ENCODE measurements around the gene RAD18. TPM values are rescaled to one million over a fixed set of nuclear protein-coding genes. Genes with fewer than 3 reads are reported as not detected.

The RAD18 gene
- polyA plus RNA-seq, 1 experiment, result 10.7 TPM

- POLR2A ChIA-PET, result no interaction called here
- no peak for DNase-seq (ENCODE audit: low read depth, low spot score)
- CTCF ChIA-PET, result interaction anchor here (0.6 to 2.0 kb wide), 8 partner anchors 13 to 186 kb away, joined by 3 to 10 read pairs (median 3); partner anchors contain the start of gene OXTR
- Histone ChIP-seq H3K27me3 (ENCODE audit: control insufficient read depth, insufficient read depth, low read length) (no peaks in the 10 kb centered on the region), H3K27ac (ENCODE audit: low read depth, low read length) (no peak overlapping the region), H3K9me3 (ENCODE audit: control insufficient read depth, insufficient read depth, low read length) (no peaks in the 10 kb centered on the region), H3K4me3 (ENCODE audit: low read depth, low read length) (no peak overlapping the region)
- TF ChIP-seq CTCF (IDR thresholded peaks at IDR 0.05; ENCODE audit: low read depth, low read length), result peak; percentile 35; the same call in 1 of the 2 replicates
Measured at GRCh38 chr3:8954938-8955763, 8.1 kb downstream of the RAD18 start.

- POLR2A ChIA-PET, result no interaction called here
- no peak for TF ChIP-seq CTCF (IDR thresholded peaks at IDR 0.05; ENCODE audit: low read depth, low read length)
- CTCF ChIA-PET, result interaction anchor here (2.0 kb wide), 1 partner anchor 184 kb away, joined by 10 read pairs; the partner anchor contains the start of gene OXTR
- no peak overlapping the region for H3K27ac ChIP-seq (ENCODE audit: low read depth, low read length)
- no peak overlapping the region for H3K4me3 ChIP-seq (ENCODE audit: low read depth, low read length)
- H3K27me3 ChIP-seq (ENCODE audit: control insufficient read depth, insufficient read depth, low read length), result no peaks in the 10 kb centered on the region
- DNase-seq (ENCODE audit: low read depth, low spot score), result no peak
- no peaks in the 10 kb centered on the region for H3K9me3 ChIP-seq (ENCODE audit: control insufficient read depth, insufficient read depth, low read length)
Measured at GRCh38 chr3:8953313-8953712, 10.0 kb downstream of the RAD18 start.

GRCh38 chr3:8952130-8952529 lies 11.1 kb downstream of the RAD18 start:
- no peak for TF ChIP-seq CTCF (IDR thresholded peaks at IDR 0.05; ENCODE audit: low read depth, low read length)
- ChIA-PET CTCF (interaction anchor here (0.6 to 1.5 kb wide), 2 partner anchors 16 to 183 kb away, joined by 3 to 12 read pairs; partner anchors contain the start of gene OXTR), POLR2A (no interaction called here)
- Histone ChIP-seq H3K27me3 (ENCODE audit: control insufficient read depth, insufficient read depth, low read length) (no peaks in the 10 kb centered on the region), H3K27ac (ENCODE audit: low read depth, low read length) (no peak overlapping the region), H3K4me3 (ENCODE audit: low read depth, low read length) (no peak overlapping the region), H3K9me3 (ENCODE audit: control insufficient read depth, insufficient read depth, low read length) (no peaks in the 10 kb centered on the region)
- DNase-seq (ENCODE audit: low read depth, low spot score), result no peak

GRCh38 chr3:8945890-8946600 lies 17.2 kb downstream of the RAD18 start:
- CTCF ChIA-PET, result interaction anchor here (1.0 to 5.0 kb wide), 4 partner anchors 8 to 356 kb away, joined by 3 to 38 read pairs (median 6); partner anchors contain the start of gene OXTR

More at GRCh38 chr3:8945890-8946600, 17.2 kb downstream of the RAD18 start:
- no peak for TF ChIP-seq CTCF (IDR thresholded peaks at IDR 0.05; ENCODE audit: low read depth, low read length)
- no peak overlapping the region for H3K27ac ChIP-seq (ENCODE audit: low read depth, low read length)
- POLR2A ChIA-PET, result no interaction called here
- H3K4me3 ChIP-seq (ENCODE audit: low read depth, low read length), result no peak overlapping the region
- DNase-seq (ENCODE audit: low read depth, low spot score), result no peak
- no peaks in the 10 kb centered on the region for H3K9me3 ChIP-seq (ENCODE audit: control insufficient read depth, insufficient read depth, low read length)
- H3K27me3 ChIP-seq (ENCODE audit: control insufficient read depth, insufficient read depth, low read length), result no peaks in the 10 kb centered on the region
